ENCODE results near the gene NRCAM. TPM values are rescaled to one million over a fixed set of nuclear protein-coding genes. Genes with fewer than 3 reads are reported as not detected.

Gene NRCAM
- total and polyA plus RNA-seq, 2 of the 13 experiments (the other 11 are each of a cell fraction or from before 2014, with no cell fraction given), result 0.31 to 0.33 TPM

GRCh38 chr7:108246227-108246837 is 209.9 kb downstream of the NRCAM start (continued):
- TF ChIP-seq FOXA1 (IDR thresholded peaks at IDR 0.05), result no peak
- no peak for TF ChIP-seq FOXA1 (CRISPR knock-in tag; IDR thresholded peaks at IDR 0.05)
- no peak for TF ChIP-seq USF2 (IDR thresholded peaks at IDR 0.05; ENCODE audit: low read depth, low read length)
- no peak for TF ChIP-seq USF2 (CRISPR knock-in tag; IDR thresholded peaks at IDR 0.05; ENCODE audit: borderline replicate concordance)
- TF ChIP-seq POGZ (CRISPR knock-in tag; IDR thresholded peaks at IDR 0.05), result peak; percentile 48; the same call in 1 of the 2 replicates
- no peak for TF ChIP-seq ZNF589 (CRISPR knock-in tag; conservative IDR thresholded peaks at IDR 0.05)
- peak; percentile 68; the same call in 1 of the 2 replicates for TF ChIP-seq MIER3 (CRISPR knock-in tag; IDR thresholded peaks at IDR 0.05; ENCODE audit: borderline replicate concordance)
- no peak for TF ChIP-seq ZNF136 (CRISPR knock-in tag; IDR thresholded peaks at IDR 0.05; ENCODE audit: low read depth)
- TF ChIP-seq ZZZ3 (CRISPR knock-in tag; IDR thresholded peaks at IDR 0.05; ENCODE audit: borderline replicate concordance), result no peak
- TF ChIP-seq ZNF382 (CRISPR knock-in tag; IDR thresholded peaks at IDR 0.05; ENCODE audit: borderline replicate concordance), result no peak
- no peak for TF ChIP-seq SNRNP70 (IDR thresholded peaks at IDR 0.05; ENCODE audit: low read depth, low read length)
- no peak for TF ChIP-seq ZNF615 (CRISPR knock-in tag; IDR thresholded peaks at IDR 0.05; ENCODE audit: borderline replicate concordance)
- no peak for TF ChIP-seq GRHL1 (CRISPR knock-in tag; conservative IDR thresholded peaks at IDR 0.05)
- TF ChIP-seq ZNF296 (CRISPR knock-in tag; conservative IDR thresholded peaks at IDR 0.05), result no peak
- TF ChIP-seq RBM22 (optimal IDR thresholded peaks at IDR 0.05; ENCODE audit: low read length), result no peak
- TF ChIP-seq ZFP1 (CRISPR knock-in tag; IDR thresholded peaks at IDR 0.05), result peak; percentile 42; the same call in 1 of the 2 replicates
- TF ChIP-seq NFYC (CRISPR knock-in tag; IDR thresholded peaks at IDR 0.05), result no peak
- TF ChIP-seq SP5 (CRISPR knock-in tag; IDR thresholded peaks at IDR 0.05; ENCODE audit: borderline replicate concordance, low read depth), result no peak
- TF ChIP-seq ZNF326 (CRISPR knock-in tag; IDR thresholded peaks at IDR 0.05; ENCODE audit: borderline replicate concordance), result no peak
- no peak for TF ChIP-seq TRIM24 (CRISPR knock-in tag; IDR thresholded peaks at IDR 0.05)
- no peak for TF ChIP-seq ERF (CRISPR knock-in tag; IDR thresholded peaks at IDR 0.05)
- no peak for TF ChIP-seq SP1 (IDR thresholded peaks at IDR 0.05)
- no peak for TF ChIP-seq SP1 (CRISPR knock-in tag; IDR thresholded peaks at IDR 0.05)
- TF ChIP-seq U2AF2 (IDR thresholded peaks at IDR 0.05; ENCODE audit: low read depth, low read length), result no peak
- TF ChIP-seq MXD1 (CRISPR knock-in tag; IDR thresholded peaks at IDR 0.05), result no peak
- no peak for TF ChIP-seq SRY (CRISPR knock-in tag; IDR thresholded peaks at IDR 0.05)
- peak; percentile 33 for TF ChIP-seq STAG1 (CRISPR knock-in tag; IDR thresholded peaks at IDR 0.05)
- TF ChIP-seq MEIS1 (CRISPR knock-in tag; IDR thresholded peaks at IDR 0.05; ENCODE audit: borderline replicate concordance), result peak; percentile 80; the same call in 1 of the 2 replicates
- TF ChIP-seq, protein P1, sequence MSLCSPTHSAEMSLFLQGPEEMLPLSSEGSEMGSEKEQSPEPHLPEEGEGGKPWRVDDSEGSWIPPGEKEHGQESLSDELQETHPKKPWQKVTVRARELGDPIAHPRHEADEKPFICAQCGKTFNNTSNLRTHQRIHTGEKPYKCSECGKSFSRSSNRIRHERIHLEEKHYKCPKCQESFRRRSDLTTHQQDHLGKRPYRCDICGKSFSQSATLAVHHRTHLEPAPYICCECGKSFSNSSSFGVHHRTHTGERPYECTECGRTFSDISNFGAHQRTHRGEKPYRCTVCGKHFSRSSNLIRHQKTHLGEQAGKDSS (CRISPR knock-in tag; IDR thresholded peaks at IDR 0.05; ENCODE audit: borderline replicate concordance, low read depth), result peak; percentile 79; the same call in 1 of the 2 replicates

Data from HepG2 (cell line).